ENCODE results near the gene MT1X. TPM values are rescaled to one million over a fixed set of nuclear protein-coding genes. Genes with fewer than 3 reads are reported as not detected.

The MT1X gene
- total RNA-seq: 48.5 and 48.7 TPM in 2 replicates

DNA sequence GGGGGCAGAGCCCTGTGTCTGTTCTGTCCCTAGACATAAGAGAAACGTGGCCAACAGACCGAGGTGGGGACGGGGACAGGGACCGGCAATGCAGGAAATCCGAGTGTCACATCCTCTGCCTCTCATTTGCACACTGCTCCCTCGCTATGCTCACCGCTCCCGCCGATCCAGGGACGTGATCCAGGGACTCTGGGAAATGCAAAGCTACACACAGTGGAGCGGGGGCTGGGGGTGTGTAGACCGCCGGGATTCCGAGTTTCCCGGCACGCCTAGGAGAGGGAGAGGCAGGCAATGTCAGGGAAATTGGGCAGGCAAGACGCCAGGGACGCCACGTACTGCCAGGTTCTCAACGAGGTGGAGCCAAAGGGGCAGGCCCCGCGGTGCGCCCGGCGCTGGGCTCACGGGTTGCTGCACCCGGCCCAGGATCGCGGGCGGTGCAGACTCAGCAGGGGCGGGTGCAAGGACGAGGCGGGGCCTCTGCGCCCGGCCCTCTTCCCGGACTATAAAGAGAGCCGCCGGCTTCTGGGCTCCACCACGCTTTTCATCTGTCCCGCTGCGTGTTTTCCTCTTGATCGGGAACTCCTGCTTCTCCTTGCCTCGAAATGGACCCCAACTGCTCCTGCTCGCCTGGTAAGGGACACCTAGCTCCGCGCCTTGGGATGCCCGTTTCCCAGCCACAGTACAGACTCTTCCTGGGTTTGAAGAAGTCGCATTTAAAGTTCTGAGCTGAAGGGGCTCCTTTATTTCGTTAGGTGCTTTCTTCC is at the start of gene MT1X:
Gene MT1X, plus strand, starts transcription at position 532 of the 764 bp plus-strand sequence. Its CDS starts 71 bp downstream, at position 603.

DNA sequence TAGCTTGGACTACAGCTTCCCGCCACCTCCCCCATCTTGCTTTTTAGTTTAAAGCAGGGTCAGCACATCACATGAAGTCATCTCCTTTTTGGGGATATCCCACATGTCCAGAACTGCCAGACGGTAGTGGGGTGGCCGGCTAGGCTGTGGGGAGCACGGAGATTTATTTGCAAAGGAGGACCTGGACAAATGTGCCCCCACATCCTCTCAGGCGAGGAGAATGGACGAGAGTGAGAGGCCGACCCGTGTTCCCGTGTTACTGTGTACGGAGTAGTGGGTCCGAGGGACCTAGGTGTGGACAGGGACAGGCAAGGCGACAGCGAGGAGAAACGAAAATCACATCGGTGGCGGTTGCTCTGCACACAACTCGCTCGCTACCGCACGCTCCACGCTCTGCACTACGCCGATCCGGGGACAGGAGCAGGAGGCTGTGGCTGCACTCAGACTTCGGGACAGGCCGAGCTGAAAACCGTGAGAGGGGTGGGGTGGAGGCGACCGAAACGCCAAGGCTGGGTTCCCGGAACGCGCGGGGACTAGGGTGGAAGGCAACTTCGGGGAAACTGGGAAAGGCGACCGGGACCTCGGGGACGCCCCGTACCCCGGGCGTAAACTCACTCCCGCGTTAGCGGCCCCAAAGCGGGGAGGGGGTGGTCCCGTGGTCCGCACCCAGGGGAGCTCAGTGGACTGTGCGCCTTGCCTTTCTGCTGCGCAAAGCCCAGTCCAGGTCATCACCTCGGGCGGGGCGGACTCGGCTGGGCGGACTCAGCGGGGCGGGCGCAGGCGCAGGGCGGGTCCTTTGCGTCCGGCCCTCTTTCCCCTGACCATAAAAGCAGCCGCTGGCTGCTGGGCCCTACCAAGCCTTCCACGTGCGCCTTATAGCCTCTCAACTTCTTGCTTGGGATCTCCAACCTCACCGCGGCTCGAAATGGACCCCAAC is 44.2 kb upstream of the MT1X start, which contains the start of gene MT1A:
Gene MT1A, plus strand, starts transcription at position 853 of the 937 bp plus-strand sequence. Its CDS starts 73 bp downstream, at position 926.

DNA sequence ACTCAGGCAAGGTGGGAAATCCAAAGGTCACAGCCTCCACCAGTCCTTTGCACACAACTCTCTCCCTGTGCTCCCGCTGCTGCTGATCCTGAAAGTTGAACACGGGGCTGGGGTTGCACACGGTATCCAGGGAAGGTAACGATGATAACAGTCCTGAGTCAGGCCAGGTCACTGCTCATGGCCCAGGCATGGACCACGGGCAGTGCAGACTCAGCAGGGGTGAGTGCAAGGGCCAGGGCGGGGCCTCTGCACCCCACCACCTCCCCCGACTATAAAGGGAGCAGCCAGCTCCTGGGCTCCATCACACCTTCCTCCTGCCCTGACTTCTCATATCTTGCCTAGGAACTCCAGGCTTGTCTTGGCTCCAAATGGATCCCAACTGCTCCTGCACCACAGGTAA is 30.7 kb upstream of the MT1X start, which contains the start of gene MT1B:
Gene MT1B, plus strand, starts transcription at position 301 of the 400 bp plus-strand sequence. Its CDS starts 68 bp downstream, at position 369.

DNA sequence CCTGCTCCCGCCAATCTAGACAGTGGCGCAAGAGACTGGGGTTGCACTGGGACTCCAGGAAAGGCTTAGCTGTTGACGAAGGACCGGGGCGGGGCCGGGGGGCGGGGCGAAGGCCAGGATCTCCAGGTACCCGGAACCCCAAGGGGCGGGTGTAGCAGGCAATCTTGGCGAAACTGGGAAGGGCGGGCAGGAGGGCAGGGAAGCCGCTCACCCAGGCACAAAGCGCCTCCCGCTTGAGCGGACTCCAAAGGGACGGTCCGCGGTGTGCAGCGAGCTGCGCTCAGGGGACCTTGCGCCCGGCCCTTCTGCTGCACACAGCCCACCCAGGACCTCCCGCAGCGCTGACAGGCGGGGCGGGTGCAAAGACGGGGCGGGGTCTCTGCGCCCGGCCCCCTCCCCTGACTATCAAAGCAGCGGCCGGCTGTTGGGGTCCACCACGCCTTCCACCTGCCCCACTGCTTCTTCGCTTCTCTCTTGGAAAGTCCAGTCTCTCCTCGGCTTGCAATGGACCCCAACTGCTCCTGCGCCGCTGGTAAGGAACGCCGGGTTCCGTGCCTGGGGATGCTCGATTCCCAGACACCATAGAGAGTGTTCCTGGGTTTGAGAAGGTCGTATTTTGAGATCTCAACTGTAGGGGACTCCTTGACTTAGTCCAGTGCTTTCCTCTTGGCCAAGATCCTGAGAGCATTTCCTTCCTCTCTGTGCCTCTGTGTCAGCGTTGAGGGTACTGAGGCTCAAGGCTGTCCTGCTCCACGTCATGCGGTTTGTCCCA is 24.5 kb upstream of the MT1X start, which contains the start of gene MT1F:
Gene MT1F, plus strand, starts transcription at position 405 of the 772 bp plus-strand sequence. Its CDS starts 100 bp downstream, at position 505.

DNA sequence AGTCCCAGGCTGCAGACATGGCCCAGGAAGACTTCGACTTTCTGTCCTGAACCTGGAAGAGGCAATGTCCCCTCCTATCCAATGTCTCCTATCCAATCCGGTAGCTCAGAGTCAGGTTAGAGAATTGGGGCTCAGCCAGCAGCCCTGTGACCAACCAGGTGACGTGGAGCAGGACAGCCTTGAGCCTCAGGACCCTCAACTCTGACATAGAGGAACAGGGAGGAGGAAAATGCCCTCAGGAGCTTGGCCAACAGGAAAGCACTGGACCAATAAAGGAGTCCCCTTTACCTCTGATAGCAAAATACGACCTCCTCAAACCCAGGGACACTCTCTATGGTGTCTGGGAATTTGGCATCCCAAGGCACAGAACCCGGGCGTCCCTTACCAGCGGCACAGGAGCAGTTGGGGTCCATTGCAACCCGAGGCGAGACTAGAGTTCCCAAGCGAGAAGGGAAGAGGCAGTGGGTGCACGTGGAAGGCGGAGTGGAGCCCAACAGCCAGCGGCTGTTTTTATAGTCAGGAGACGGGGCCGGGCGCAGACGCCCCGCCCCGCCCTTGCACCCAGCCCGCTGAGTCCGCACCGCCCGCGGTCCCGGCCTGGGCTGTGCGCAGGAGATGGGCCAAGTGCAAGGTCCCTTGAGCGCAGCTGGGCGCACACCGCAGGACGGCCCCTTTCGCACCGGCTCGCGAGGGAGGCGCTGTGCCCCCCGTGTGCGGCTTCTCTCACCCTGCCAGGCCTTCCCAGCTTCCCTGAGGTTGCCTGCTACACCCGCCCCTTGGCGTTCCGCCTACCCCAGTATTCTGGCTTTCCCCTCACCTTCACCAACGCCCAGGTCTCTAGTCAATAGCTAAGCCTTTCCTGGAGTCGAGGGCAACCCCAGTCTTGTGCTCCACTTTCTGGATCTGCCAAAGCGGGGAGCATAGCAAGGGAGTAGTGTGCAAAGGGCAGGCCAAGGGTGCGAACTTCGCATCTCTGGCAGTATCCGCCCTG is 14.4 kb upstream of the MT1X start, which contains the start of gene MT1G:
Gene MT1G, minus strand, starts transcription at position 485 of the 991 bp plus-strand sequence. Its CDS starts 72 bp downstream, at position 413.

DNA sequence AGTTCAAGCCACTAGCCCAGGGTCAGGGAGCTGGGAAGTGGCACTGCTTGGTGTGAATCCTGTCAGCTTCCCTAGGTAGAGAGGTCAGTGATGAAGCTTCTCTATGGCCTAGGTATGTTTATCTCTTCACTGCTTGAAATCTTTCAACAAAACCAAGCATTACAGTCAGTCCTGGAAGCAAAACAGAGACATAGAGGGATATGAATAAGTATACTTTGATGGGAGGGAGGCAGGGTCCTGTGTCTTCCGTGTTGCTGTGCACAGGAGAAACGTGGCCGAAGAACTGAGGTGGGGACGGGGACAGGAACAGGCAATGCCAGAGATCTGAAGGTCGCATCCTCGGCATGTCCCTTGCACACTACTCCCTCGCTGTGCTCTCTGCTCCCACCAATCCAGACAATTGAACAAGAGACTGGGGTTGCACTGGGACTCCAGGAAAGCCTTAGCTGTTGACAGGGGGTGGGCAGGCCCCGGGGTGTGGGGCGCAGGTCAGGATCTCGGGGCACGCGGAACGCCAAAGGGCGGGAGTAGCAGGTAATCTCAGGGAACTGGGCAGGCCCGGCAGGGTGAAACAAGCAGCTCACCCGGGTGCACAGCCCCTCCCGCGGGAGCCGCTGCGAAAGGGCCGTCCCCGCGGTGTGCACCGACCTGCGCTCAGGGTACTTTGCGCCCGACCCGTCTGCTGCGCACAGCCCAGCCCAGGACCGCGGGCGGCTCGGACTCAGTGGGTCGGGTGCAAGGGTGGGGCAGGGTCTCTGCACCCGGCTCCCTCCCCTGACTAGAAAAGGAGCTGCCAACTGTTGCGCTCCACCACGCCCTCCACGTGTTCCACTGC is 13.0 kb upstream of the MT1X start, which contains the start of gene MT1H:
Gene MT1H, plus strand, starts transcription at position 810 of the 835 bp plus-strand sequence. CDS start 71 bp downstream, outside the sequence.

DNA sequence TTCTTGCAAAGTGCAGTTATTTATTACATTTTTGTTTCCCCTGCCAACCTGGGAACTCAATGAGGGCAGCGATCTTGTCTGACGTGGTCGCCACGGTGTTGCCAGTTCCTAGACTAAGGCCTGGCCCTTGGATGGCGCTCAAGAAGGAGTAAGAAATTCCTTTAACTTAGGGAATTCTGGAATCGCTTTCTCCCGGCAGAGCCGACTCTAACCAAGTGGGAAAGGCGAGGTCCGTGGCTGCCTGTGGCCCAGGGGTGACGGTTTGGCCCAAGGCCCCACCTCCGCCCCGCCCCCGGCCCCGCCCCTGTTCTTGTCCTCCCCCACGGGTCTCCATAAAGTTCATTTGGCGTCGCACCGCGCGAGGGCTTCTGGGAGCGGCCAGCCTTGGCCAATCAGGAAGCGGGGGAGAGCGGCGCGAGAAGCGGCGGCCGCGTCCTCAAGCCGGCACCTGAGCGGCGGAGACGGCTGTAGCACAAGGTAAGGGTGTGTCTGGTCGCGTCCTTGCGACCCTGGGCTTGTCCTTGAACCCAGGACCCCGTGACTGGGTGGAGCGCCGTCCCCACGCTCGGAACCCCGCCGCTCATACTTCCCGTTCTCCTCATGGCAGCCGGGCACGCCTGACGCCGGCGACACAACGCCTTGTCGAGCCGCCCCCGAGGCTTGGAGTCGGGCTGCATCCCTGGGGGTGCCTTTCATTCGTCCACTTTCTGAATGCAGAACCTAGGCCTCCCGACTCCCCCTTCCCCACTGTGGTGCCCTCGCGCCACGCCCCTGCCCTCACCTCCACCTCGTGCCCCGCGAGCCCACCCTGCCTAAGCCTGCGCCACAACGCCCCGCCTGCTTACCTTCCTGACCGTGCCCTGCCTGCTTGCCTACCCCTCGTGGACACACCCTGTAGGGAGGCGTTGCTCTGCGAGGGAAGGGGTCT is 47.7 kb downstream of the MT1X start, which contains the start of gene NUP93:
Gene NUP93, plus strand, starts transcription at position 395 of the 928 bp plus-strand sequence. CDS start 18,119 bp downstream, outside the sequence.

Other genes with a start within 250 kb of the MT1X start
- gene NUDT21, start 231.1 kb upstream of the MT1X start, total RNA-seq: 160 and 190 TPM in 2 replicates
- 115 and 135 TPM in 2 replicates for gene OGFOD1, start 230.9 kb upstream of the MT1X start, total RNA-seq
- 37.3 and 43.9 TPM in 2 replicates for gene BBS2, start 162.4 kb upstream of the MT1X start, total RNA-seq
- not detected in 2 replicates for gene MT4, start 117.4 kb upstream of the MT1X start, total RNA-seq
- not detected in 2 replicates for gene MT3, start 92.9 kb upstream of the MT1X start, total RNA-seq
- gene MT2A, start 73.9 kb upstream of the MT1X start, total RNA-seq: 266 and 320 TPM in 2 replicates
- 139 and 259 TPM in 2 replicates for gene MT1E, start 56.7 kb upstream of the MT1X start, total RNA-seq
- gene MT1M, start 49.8 kb upstream of the MT1X start, total RNA-seq: 2.4 and 2.5 TPM in 2 replicates
- 3.2 and 5.6 TPM in 2 replicates for gene MT1A, start 43.8 kb upstream of the MT1X start, total RNA-seq
- not detected in 2 replicates for gene MT1B, start 30.6 kb upstream of the MT1X start, total RNA-seq
- 0.36 and 0.53 TPM in 2 replicates for gene MT1F, start 24.5 kb upstream of the MT1X start, total RNA-seq
- gene MT1G, start 14.4 kb upstream of the MT1X start, total RNA-seq: not detected in 2 replicates
- gene MT1H, start 12.7 kb upstream of the MT1X start, total RNA-seq: not detected in 2 replicates
- gene NUP93, start 47.7 kb downstream of the MT1X start, total RNA-seq: 98.4 and 103 TPM in 2 replicates
- not detected in 2 replicates for gene SLC12A3, start 182.7 kb downstream of the MT1X start, total RNA-seq
- gene HERPUD1, start 249.7 kb downstream of the MT1X start, total RNA-seq: 62.1 and 67.3 TPM in 2 replicates

Measured in thoracic aorta endothelial cell (primary cell).